Measurements from ENCODE around the gene POP7.
A peak's percentile ranks its signal among the peaks of the same experiment; 100 is the strongest.
"Not testable (repeated sequence)": the region's sequence is repeated elsewhere in the genome, so short reads cannot be mapped to it uniquely, and the experiment has no call there.

The POP7 gene

DNA sequence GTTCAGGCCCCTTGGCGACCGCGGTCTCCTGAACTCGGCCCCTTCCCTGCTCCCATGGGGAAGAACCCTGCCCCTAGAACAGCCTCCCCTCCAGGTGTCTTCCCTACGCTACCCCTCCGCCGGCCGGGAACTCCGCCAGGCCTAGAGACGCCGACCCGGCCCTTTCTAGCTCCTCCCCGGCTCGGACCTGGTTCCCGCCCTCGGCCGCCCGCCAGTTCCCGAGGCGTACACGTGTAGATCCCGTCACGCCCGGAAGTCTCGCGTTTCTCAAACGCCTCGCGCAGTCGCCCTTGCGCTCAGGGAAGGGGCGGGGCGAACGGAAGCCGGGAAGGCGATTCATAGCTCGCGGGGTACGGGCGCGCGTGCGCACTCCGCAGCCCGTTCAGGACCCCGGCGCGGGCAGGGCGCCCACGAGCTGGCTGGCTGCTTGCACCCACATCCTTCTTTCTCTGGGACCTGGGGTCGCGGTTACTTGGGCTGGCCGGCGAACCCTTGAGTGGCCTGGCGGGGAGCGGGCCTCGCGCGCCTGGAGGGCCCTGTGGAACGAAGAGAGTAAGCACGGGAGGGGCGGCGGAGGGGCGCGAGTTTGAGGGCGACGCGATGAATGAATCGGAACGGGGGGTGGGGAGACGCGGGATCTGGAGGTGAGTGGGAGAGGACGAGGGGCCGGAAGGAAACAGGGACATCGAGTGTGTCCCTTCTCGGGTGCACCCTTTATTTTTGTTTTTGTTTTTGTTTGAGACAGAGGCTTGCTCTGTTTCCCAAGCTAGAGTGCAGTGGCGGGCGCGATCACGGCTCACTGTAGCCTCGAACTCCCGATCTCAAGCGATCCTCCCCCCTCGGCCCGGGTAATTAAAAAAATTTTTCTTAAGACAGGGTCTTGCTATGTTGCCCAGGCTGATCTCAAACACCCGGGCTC, at the start of gene POP7:
Gene POP7 (plus strand): TSS at position 369 of the 919 bp plus-strand sequence. CDS start 710 bp downstream, outside the sequence.
- H3K4me1 ChIP-seq (ENCODE audit: insufficient read depth, low read length), result peaks cover 16% of the 10 kb centered on the region
- H2AFZ ChIP-seq (ENCODE audit: low read depth, low read length), result peak within 1 kb of the TSS; percentile 88
- no peaks in the 10 kb centered on the region for H3K9me3 ChIP-seq (ENCODE audit: low read length)
- H3K4me3 ChIP-seq (ENCODE audit: low read length), result peak within 1 kb of the TSS; percentile 94
- no peaks in the 10 kb centered on the region for H3K27me3 ChIP-seq (ENCODE audit: insufficient read depth, low read length)
- peaks cover 16% of the 10 kb centered on the region for H3K36me3 ChIP-seq (ENCODE audit: insufficient read depth, low read length)

DNA sequence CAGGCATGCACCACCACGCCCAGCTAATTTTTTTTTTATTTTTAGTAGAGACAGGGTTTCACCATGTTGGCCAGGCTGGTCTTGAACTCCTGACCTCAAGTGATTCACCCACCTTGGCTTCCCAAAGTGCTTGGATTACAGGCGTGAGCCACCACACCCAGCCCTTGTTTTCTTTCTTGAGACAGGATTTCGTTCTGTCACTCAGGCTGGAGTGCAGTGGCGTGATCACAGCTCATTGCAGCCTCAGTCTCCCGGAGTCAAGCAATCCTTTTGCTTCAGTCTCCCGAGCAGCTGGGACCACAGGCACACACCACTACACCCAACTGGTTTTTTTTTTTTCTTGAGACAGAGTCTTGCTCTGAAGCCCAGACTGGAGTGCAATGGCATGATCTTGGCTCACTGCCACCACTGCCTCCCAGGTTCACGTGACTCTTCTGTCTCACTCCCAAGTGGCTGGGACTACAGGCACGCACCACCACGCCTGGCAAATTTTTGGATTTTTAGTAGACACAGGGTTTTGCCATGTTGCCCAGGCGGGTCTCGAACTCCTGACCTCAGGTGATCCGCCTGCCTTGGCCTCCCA, 43.6 kb upstream of the POP7 start:
- H2AFZ ChIP-seq (ENCODE audit: low read depth, low read length); H3K36me3 ChIP-seq (ENCODE audit: insufficient read depth, low read length); H3K4me1 ChIP-seq (ENCODE audit: insufficient read depth, low read length); H3K27me3 ChIP-seq (ENCODE audit: insufficient read depth, low read length); H3K9me3 ChIP-seq (ENCODE audit: low read length); H3K4me3 ChIP-seq (ENCODE audit: low read length): not testable (repeated sequence)

DNA sequence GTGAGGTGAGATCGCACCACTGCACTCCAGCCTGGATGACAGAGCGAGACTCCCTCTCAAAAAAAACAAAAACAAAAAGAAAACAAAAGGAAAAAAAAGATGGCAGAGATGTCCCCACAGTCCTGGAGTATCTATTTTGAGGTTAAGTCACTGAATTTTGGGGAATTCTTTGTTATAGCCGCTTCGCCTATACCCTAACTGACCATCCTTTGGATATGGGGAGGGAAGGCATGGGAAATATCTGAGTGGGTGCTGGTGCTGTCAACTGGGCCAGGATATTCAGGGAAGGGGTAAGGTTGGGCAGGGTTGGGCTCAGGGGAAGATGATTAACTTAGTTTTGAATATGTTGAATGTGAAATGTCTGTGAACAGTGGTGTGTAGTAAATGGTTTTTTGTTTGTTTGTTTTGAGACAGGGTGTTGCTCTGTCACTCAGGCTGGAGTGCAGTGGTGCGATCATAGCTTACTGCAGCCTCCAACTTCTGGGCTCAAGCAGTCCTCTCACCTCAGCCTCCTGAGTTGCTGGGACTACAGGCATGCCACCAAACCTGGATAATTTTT, 40.7 kb upstream of the POP7 start:
- Histone ChIP-seq H3K9me3 (ENCODE audit: low read length) (no peaks in the 10 kb centered on the region), H2AFZ (ENCODE audit: low read depth, low read length) (no peak overlapping the region), H3K4me1 (ENCODE audit: insufficient read depth, low read length) (no peaks in the 10 kb centered on the region), H3K36me3 (ENCODE audit: insufficient read depth, low read length) (no peaks in the 10 kb centered on the region), H3K27me3 (ENCODE audit: insufficient read depth, low read length) (peaks cover 1% of the 10 kb centered on the region), H3K4me3 (ENCODE audit: low read length) (no peak overlapping the region)

DNA sequence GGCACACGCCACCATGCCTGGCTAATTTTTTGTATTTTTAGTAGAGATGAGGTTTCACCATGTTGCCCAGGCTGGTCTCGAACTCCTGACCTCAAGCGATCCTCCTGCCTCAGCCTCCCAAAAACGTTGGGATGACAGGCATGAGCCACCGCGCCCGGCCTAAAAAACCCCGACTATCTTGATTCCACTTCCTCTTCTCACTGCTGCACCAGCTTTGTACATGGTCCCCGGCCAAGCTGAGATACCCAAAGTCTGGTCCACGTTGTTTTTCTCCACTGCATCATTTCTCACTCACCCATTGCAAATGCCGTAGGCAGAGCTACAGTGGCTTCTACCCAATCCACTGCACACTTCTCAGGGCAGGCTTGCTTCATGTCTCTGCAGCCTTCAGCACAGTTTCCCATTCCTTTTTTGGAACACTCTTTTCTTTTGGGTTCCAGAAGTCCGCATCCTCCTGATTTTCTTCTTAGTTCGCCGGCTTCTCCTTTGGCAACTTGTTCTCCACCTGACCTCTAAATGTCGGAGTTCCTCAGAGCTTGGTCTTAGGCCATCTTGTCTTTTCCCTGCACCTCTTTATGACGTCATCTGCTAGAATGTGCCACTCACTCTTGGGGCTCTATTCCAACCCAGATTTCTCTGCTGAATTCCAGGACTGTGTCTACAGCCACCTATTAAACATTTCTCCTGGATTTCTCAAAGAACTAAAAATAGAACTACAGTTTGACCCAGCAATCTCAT, 38.4 kb upstream of the POP7 start:
- Histone ChIP-seq H3K4me3 (ENCODE audit: low read length) (no peak overlapping the region), H3K27me3 (ENCODE audit: insufficient read depth, low read length) (no peaks in the 10 kb centered on the region), H3K36me3 (ENCODE audit: insufficient read depth, low read length) (no peaks in the 10 kb centered on the region), H3K9me3 (ENCODE audit: low read length) (no peaks in the 10 kb centered on the region), H2AFZ (ENCODE audit: low read depth, low read length) (no peak overlapping the region), H3K4me1 (ENCODE audit: insufficient read depth, low read length) (no peaks in the 10 kb centered on the region)

DNA sequence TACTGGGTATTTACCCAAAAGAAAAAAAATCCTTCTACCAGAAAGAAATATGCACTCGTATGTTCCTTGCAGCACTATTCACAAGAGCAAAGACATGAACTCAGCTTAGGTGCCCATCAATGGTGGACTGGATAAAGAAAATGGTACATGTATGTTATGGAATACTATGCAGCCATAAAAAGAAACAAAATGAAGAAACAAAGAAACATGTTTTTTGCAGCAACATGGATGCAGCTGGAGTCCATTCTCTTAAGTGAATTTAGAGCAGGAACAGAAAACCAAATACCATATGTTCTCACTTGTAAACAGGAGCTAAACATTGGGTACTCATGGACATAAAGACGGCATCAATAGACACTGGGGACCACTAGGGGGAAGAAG, 37.9 kb upstream of the POP7 start:
- H3K36me3 ChIP-seq (ENCODE audit: insufficient read depth, low read length), result no peaks in the 10 kb centered on the region
- H3K9me3 ChIP-seq (ENCODE audit: low read length), result no peaks in the 10 kb centered on the region
- H3K4me3 ChIP-seq (ENCODE audit: low read length), result no peak overlapping the region
- H2AFZ ChIP-seq (ENCODE audit: low read depth, low read length), result no peak overlapping the region
- H3K27me3 ChIP-seq (ENCODE audit: insufficient read depth, low read length), result no peaks in the 10 kb centered on the region
- no peaks in the 10 kb centered on the region for H3K4me1 ChIP-seq (ENCODE audit: insufficient read depth, low read length)

DNA sequence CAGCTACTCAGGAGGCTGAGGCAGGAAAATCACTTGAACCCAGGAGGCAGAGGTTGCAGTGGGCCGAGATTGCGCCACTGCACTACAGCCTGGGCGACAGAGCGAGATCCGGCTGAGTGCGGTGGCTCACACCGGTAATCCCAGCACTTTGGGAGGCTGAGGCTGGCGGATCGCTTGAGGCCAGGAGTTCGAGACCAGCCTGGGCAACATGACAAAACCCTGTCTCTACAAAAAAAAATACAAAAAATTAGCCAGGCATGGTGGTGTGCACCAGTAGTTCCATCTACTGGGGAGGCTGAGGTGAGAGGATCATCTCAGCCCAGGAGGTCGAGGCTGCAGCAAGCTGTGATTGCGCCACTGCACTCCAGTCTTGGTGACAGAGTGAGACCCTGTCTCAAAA, 36.8 kb upstream of the POP7 start:
- not testable (repeated sequence) for H2AFZ ChIP-seq (ENCODE audit: low read depth, low read length); H3K4me3 ChIP-seq (ENCODE audit: low read length); H3K27me3 ChIP-seq (ENCODE audit: insufficient read depth, low read length); H3K9me3 ChIP-seq (ENCODE audit: low read length); H3K4me1 ChIP-seq (ENCODE audit: insufficient read depth, low read length); H3K36me3 ChIP-seq (ENCODE audit: insufficient read depth, low read length)

DNA sequence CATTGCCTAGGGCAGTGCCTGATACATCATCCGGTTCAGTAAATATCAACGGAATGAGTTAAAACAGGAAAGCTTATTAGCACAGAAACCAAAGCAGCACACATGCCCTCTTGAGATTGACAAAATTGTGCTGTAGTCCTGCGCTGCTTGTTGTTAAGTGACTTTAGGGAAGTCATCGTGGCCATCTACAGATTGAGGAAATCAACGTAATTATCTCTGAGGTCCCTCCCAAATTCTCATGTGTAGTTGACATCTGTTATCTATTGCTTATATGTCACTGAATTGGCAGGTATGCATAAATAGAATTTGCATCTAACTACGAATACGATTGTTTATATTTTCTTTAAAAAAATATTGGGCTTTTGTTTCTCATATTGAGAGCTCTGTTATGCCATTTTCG, 35.8 kb upstream of the POP7 start:
- no peak overlapping the region for H2AFZ ChIP-seq (ENCODE audit: low read depth, low read length)
- H3K9me3 ChIP-seq (ENCODE audit: low read length), result no peaks in the 10 kb centered on the region
- H3K27me3 ChIP-seq (ENCODE audit: insufficient read depth, low read length), result no peaks in the 10 kb centered on the region
- no peaks in the 10 kb centered on the region for H3K4me1 ChIP-seq (ENCODE audit: insufficient read depth, low read length)
- H3K4me3 ChIP-seq (ENCODE audit: low read length), result no peak overlapping the region
- no peaks in the 10 kb centered on the region for H3K36me3 ChIP-seq (ENCODE audit: insufficient read depth, low read length)

DNA sequence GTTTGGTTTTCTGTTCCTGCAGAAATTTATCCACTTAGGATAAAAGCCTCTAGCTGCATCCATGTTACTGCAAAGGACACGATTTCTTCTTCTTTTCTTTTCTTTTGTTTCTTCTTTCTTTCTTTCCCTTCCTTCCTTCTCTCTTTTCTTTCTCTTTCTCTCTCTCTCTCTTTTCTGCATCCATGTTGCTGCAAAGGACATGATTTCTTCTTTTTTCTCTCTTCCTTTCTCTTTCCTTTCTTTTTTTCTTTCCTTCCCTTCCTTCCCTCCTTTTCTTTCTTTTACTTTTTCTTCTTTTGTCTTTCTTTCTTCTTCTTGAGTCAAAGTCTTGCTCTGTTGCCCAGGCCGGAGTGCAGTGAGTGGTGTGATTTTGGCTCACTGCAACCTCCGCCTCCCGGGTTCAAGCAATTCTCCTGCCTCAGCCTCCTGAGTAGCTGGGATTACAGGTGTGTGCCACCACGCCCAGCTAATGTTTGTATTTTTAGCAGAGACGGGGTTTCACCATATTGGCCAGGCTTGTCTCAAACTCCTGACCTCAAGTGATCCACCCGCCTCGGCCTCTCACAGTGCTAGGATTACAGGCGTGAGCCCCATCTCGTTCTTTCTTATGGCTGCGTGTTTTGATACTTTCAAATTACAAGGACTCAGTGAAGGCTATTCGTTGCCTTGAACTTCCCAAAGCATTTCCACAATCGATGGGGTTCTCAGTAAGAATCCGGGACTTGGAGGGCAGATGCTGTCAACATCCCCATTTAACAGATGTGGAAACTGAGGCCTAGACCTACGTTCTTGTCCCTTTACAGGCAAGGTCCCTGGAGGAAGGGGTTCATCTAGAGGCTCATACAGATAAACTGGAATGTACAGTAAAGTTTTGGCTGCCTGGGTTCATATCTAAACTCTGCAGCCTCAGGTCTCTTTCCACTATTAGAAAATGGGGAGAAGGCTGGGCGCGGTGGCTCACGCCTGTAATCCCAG, 34.3 kb upstream of the POP7 start:
- Histone ChIP-seq H3K36me3 (ENCODE audit: insufficient read depth, low read length) (peaks cover 1% of the 10 kb centered on the region), H3K4me3 (ENCODE audit: low read length) (no peak overlapping the region), H3K4me1 (ENCODE audit: insufficient read depth, low read length) (peaks cover 6% of the 10 kb centered on the region), H2AFZ (ENCODE audit: low read depth, low read length) (no peak overlapping the region), H3K9me3 (ENCODE audit: low read length) (no peaks in the 10 kb centered on the region), H3K27me3 (ENCODE audit: insufficient read depth, low read length) (no peaks in the 10 kb centered on the region)

DNA sequence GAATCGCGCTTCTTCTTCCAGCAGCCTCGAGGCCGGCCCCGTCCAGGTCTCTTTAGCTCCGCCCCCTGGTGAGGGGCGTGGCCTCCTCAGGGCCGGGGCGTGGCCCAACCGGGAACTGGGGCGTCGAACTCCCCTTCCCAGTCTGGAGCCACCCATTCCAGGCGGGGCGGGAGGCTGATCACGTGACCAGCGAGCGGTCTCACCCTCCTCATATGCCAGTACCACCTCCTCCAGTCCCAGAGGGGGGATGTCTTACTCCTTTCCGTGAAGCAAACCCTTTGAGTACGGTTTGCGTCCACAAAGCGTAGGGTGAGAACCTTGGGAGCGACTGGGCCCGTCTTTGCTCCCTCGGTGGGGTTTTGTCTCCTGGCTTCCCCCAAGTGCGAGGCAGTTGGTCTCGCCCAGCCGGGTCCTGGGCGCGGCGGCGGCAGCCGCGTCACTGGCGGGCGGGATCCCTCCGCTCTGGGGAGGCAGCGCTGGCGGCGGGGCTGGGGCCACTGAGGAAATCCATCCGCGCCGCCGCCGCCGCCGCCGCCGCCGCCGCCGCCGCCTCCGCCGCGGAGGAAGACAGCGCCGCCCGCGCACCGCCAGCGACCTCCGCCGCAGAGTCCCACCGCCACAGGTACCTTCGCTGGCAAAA, 32.5 kb upstream of the POP7 start, which contains the start of gene GNB2:
Gene GNB2 (plus strand): TSS at position 439 of the 640 bp plus-strand sequence. CDS start 2,526 bp downstream, outside the sequence.
- peak within 1 kb of the TSS; percentile 18 for H2AFZ ChIP-seq (ENCODE audit: low read depth, low read length)
- no peaks in the 10 kb centered on the region for H3K27me3 ChIP-seq (ENCODE audit: insufficient read depth, low read length)
- H3K4me1 ChIP-seq (ENCODE audit: insufficient read depth, low read length), result peaks cover 6% of the 10 kb centered on the region
- H3K36me3 ChIP-seq (ENCODE audit: insufficient read depth, low read length), result peaks cover 19% of the 10 kb centered on the region
- H3K9me3 ChIP-seq (ENCODE audit: low read length), result no peaks in the 10 kb centered on the region
- peak within 1 kb of the TSS; percentile 97 for H3K4me3 ChIP-seq (ENCODE audit: low read length)

DNA sequence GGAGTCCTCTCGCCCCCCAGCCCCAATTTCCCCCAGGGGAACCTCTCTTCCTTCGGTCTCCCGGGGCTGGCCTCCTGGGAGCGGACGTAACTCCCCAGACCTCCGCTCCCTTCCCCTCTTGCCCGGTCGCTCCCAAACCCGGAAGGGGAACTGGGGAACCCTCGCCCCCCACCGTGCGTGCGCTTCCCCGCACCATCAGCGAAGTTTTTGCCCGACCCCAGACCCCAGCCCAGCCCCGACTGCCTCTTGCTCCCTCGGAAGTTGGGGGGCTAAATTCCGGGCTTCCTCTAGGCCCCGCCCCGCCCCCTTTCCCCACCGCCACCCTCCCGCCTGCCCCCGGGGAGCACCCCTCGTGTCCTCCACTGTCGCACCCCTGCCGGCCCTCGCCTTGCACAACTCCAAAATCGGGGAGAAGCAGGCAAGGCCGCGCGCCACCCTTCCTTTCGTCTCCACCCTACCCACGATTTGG, 31.9 kb upstream of the POP7 start:
- Histone ChIP-seq H3K9me3 (ENCODE audit: low read length) (no peaks in the 10 kb centered on the region), H3K4me1 (ENCODE audit: insufficient read depth, low read length) (peaks cover 6% of the 10 kb centered on the region), H3K36me3 (ENCODE audit: insufficient read depth, low read length) (peaks cover 25% of the 10 kb centered on the region), H3K27me3 (ENCODE audit: insufficient read depth, low read length) (no peaks in the 10 kb centered on the region), H3K4me3 (ENCODE audit: low read length) (peak overlapping the region; percentile 97), H2AFZ (ENCODE audit: low read depth, low read length) (peak overlapping the region; percentile 18)

DNA sequence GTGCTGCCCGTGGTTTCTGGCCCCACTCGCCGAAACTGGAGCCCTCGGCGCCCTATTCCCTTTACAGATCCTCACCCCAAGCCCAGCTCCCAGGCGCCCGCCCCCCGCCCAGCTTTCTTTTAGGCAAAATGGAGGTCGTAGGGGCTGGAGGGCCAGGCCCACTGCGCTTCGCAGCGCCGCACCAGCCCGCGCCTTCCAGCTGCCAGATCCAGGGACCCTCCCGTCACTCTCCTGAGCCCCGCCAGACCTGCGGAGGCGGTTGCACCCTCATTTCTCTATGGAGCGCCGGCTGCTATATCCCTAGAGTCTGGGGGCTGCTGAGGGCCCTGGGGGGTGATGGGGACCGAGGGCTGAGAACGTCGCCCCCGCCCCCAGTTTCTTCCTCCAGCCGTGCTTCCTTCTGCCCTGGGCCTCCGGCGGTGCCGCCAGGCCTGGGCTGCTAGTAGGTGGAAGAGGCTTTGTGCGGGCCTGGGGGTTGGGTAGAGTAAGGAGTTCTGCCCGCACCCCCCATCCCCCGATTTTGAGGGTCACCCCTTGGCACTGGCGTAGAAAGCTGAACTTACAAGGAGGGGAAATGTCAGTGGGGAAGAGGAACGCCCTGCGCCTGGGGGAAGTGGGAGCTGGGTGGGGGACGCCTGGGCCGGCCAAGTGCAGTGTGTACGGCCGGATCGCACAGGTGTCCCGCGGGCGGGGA, 31.4 kb upstream of the POP7 start:
- H3K9me3 ChIP-seq (ENCODE audit: low read length), result no peaks in the 10 kb centered on the region
- no peak overlapping the region for H2AFZ ChIP-seq (ENCODE audit: low read depth, low read length)
- peaks cover 6% of the 10 kb centered on the region for H3K4me1 ChIP-seq (ENCODE audit: insufficient read depth, low read length)
- H3K4me3 ChIP-seq (ENCODE audit: low read length), result peak overlapping the region; percentile 97
- H3K36me3 ChIP-seq (ENCODE audit: insufficient read depth, low read length), result peaks cover 30% of the 10 kb centered on the region
- no peaks in the 10 kb centered on the region for H3K27me3 ChIP-seq (ENCODE audit: insufficient read depth, low read length)

All from neuron (in vitro differentiated cells).